ENCODE results near the gene RAB30.

RAB30 gene

GRCh38 chr11:83046621-83047172 lies 25.0 kb downstream of the RAB30 start:
- no peak overlapping the region for H3K27ac ChIP-seq
- TF ChIP-seq ZFX (IDR thresholded peaks at IDR 0.05) (no peak), CTCF (conservative IDR thresholded peaks at IDR 0.05) (no peak)

- TF ChIP-seq ZFX (IDR thresholded peaks at IDR 0.05): no peak
- no peak for TF ChIP-seq CTCF (conservative IDR thresholded peaks at IDR 0.05)
- no peak overlapping the region for H3K27ac ChIP-seq
Observed at GRCh38 chr11:83044958-83045712, 26.6 kb downstream of the RAB30 start.

- TF ChIP-seq ZFX (IDR thresholded peaks at IDR 0.05) (no peak), CTCF (conservative IDR thresholded peaks at IDR 0.05) (no peak)
- no peak overlapping the region for H3K27ac ChIP-seq
Observed at GRCh38 chr11:83042964-83043711, 28.6 kb downstream of the RAB30 start.

GRCh38 chr11:83041126-83041525 lies 30.6 kb downstream of the RAB30 start:
- H3K27ac ChIP-seq: no peak overlapping the region

GRCh38 chr11:83039566-83039965 lies 32.1 kb downstream of the RAB30 start:
- no peak overlapping the region for H3K27ac ChIP-seq
- TF ChIP-seq ZFX (IDR thresholded peaks at IDR 0.05) (no peak), CTCF (conservative IDR thresholded peaks at IDR 0.05) (no peak)

More at GRCh38 chr11:83041126-83041525, 30.6 kb downstream of the RAB30 start:
- TF ChIP-seq CTCF (conservative IDR thresholded peaks at IDR 0.05) (no peak), ZFX (IDR thresholded peaks at IDR 0.05) (no peak)

GRCh38 chr11:83037877-83038276 lies 33.8 kb downstream of the RAB30 start:
- TF ChIP-seq ZFX (IDR thresholded peaks at IDR 0.05) (no peak), CTCF (conservative IDR thresholded peaks at IDR 0.05) (no peak)

GRCh38 chr11:83036701-83037100 lies 35.0 kb downstream of the RAB30 start:
- no peak overlapping the region for H3K27ac ChIP-seq
- no peak for TF ChIP-seq ZFX (IDR thresholded peaks at IDR 0.05)
- TF ChIP-seq CTCF (conservative IDR thresholded peaks at IDR 0.05): no peak

More at GRCh38 chr11:83037877-83038276, 33.8 kb downstream of the RAB30 start:
- H3K27ac ChIP-seq: no peak overlapping the region

All from C4-2B (cell line).